Measurements from ENCODE around the gene ZSCAN1.

Gene ZSCAN1

GRCh38 chr19:58040751-58041525, 7.1 kb downstream of the ZSCAN1 start:
- no peak for DNase-seq

GRCh38 chr19:58042495-58043340, 8.9 kb downstream of the ZSCAN1 start:
- DNase-seq, result no peak

- DNase-seq, result no peak
These were observed 10.6 kb downstream of the ZSCAN1 start for GRCh38 chr19:58044391-58044790.

- no peak for DNase-seq
These were observed 11.1 kb downstream of the ZSCAN1 start for GRCh38 chr19:58044886-58045285.

- no peak for DNase-seq
These were observed 11.7 kb downstream of the ZSCAN1 start for GRCh38 chr19:58045411-58046050.

GRCh38 chr19:58046856-58047255, 13.0 kb downstream of the ZSCAN1 start:
- no peak for DNase-seq

- no peak for DNase-seq
These were observed 13.8 kb downstream of the ZSCAN1 start for GRCh38 chr19:58047672-58048071.

- no peak for DNase-seq
These were observed 18.4 kb downstream of the ZSCAN1 start for GRCh38 chr19:58052256-58052655.

- DNase-seq, result no peak
These were observed 19.8 kb downstream of the ZSCAN1 start for GRCh38 chr19:58053480-58054156.

- DNase-seq, result no peak
These were observed 21.4 kb downstream of the ZSCAN1 start for GRCh38 chr19:58054901-58055874.

- DNase-seq, result no peak
These were observed 22.4 kb downstream of the ZSCAN1 start for GRCh38 chr19:58056261-58056660.

GRCh38 chr19:58056861-58057260, 23.0 kb downstream of the ZSCAN1 start:
- DNase-seq, result no peak

GRCh38 chr19:58058467-58058866, 24.6 kb downstream of the ZSCAN1 start:
- no peak for DNase-seq

- DNase-seq, result no peak
These were observed 25.3 kb downstream of the ZSCAN1 start, which contains the start of gene ZNF135 for GRCh38 chr19:58059003-58059670. ZNF135 (plus strand) TSS chr19:58059282; CDS start chr19:58060003, 721 bp downstream.

- DNase-seq, result no peak
These were observed 25.9 kb downstream of the ZSCAN1 start for GRCh38 chr19:58059671-58060078.

GRCh38 chr19:58060231-58060630, 26.4 kb downstream of the ZSCAN1 start:
- DNase-seq, result no peak

- DNase-seq, result no peak
These were observed 29.9 kb downstream of the ZSCAN1 start for GRCh38 chr19:58063712-58064111.

GRCh38 chr19:58067240-58067912, 33.6 kb downstream of the ZSCAN1 start:
- DNase-seq, result no peak

GRCh38 chr19:58079792-58080191, 46.0 kb downstream of the ZSCAN1 start:
- DNase-seq, result no peak

- no peak for DNase-seq
These were observed 49.2 kb downstream of the ZSCAN1 start for GRCh38 chr19:58083021-58083420.
